SW 1271 (cell line): Measurements from ENCODE around the gene MARCOL.

Source experiments
- DNase-seq, 2 experiments: peaks; one replicate each; lab custom pipeline; 2025; lab: John Stamatoyannopoulos, UW

Gene MARCOL

GRCh38 chr5:148238418-148238794, at the start of gene MARCOL:
Gene MARCOL (plus strand): TSS chr5:148238525. CDS start chr5:148238598, 73 bp downstream.
- DNase-seq: no peak

- no peak for DNase-seq
Measured at GRCh38 chr5:148191010-148191409, 47.3 kb upstream of the MARCOL start.

GRCh38 chr5:148193202-148193601, 45.1 kb upstream of the MARCOL start:
- DNase-seq: no peak

- no peak for DNase-seq
Measured at GRCh38 chr5:148201151-148201550, 37.2 kb upstream of the MARCOL start.

- no peak for DNase-seq
Measured at GRCh38 chr5:148202531-148203203, 35.7 kb upstream of the MARCOL start, which contains the start of gene SPINK6. Gene SPINK6 (plus strand): TSS chr5:148203042. CDS start chr5:148203097, 55 bp downstream.

- DNase-seq: no peak
Measured at GRCh38 chr5:148205044-148205806, 33.1 kb upstream of the MARCOL start.

- no peak for DNase-seq
Measured at GRCh38 chr5:148205865-148206264, 32.5 kb upstream of the MARCOL start.

- DNase-seq: no peak
Measured at GRCh38 chr5:148206620-148207019, 31.7 kb upstream of the MARCOL start.

GRCh38 chr5:148208226-148208625, 30.1 kb upstream of the MARCOL start:
- no peak for DNase-seq

GRCh38 chr5:148209151-148209770, 29.1 kb upstream of the MARCOL start:
- DNase-seq: no peak

GRCh38 chr5:148214665-148215185, 23.6 kb upstream of the MARCOL start:
- DNase-seq: no peak

- no peak for DNase-seq
Measured at GRCh38 chr5:148221508-148221907, 16.8 kb upstream of the MARCOL start.

GRCh38 chr5:148224117-148224742, 14.1 kb upstream of the MARCOL start:
- DNase-seq: no peak

GRCh38 chr5:148228392-148228984, 9.8 kb upstream of the MARCOL start:
- no peak for DNase-seq

GRCh38 chr5:148229840-148230239, 8.5 kb upstream of the MARCOL start:
- no peak for DNase-seq

GRCh38 chr5:148230240-148230639, 8.1 kb upstream of the MARCOL start:
- no peak for DNase-seq

- no peak for DNase-seq
Measured at GRCh38 chr5:148237785-148238417, 424 bp upstream of the MARCOL start.

- DNase-seq: no peak
Measured at GRCh38 chr5:148248894-148249293, 10.6 kb downstream of the MARCOL start.

GRCh38 chr5:148255456-148255855, 17.1 kb downstream of the MARCOL start:
- no peak for DNase-seq

- no peak for DNase-seq
Measured at GRCh38 chr5:148259288-148259687, 21.0 kb downstream of the MARCOL start.

- DNase-seq: no peak
Measured at GRCh38 chr5:148261221-148261620, 22.9 kb downstream of the MARCOL start.
